NB4 (cell line): ENCODE results near the gene KCNG3.

Experiments used
- CTCF ChIP-seq: IDR thresholded peaks from one replicate; pipeline ENCODE4 v1.5.1; 2012; ENCODE audit warnings: low read depth, low read length
- MYC ChIP-seq: IDR thresholded peaks from 2 replicates; pipeline ENCODE4 v1.6.1; 2011; ENCODE audit warnings: low read depth, low read length
- POLR2A ChIP-seq: IDR thresholded peaks from 2 replicates; pipeline ENCODE4 v1.6.1; 2011; ENCODE audit warnings: mild to moderate bottlenecking; ENCODE audit not compliant: insufficient read length; ENCODE audit errors: extremely low read depth

- TF ChIP-seq CTCF = no peak
- no peak for TF ChIP-seq POLR2A
- TF ChIP-seq MYC = no peak
Measured at GRCh38 chr2:42470706-42471105, 23.1 kb downstream of the KCNG3 start.
